GM19455 (cell line): Measurements from ENCODE around the gene NOXA1.

Experiments used
- ATAC-seq: cut with Tn5 transposase; IDR thresholded peaks from one replicate; pipeline ENCODE4 v1.9.1; 2021; ENCODE audit not compliant: unreplicated experiment

Gene NOXA1

GRCh38 chr9:137427454-137428310 lies 4.5 kb downstream of the NOXA1 start:
- no peak for ATAC-seq

- no peak for ATAC-seq
Measured at GRCh38 chr9:137428311-137428630, 5.1 kb downstream of the NOXA1 start.

- ATAC-seq = no peak
Measured at GRCh38 chr9:137428841-137429545, 5.8 kb downstream of the NOXA1 start.

- no peak for ATAC-seq
Measured at GRCh38 chr9:137429546-137429890, 6.3 kb downstream of the NOXA1 start.

GRCh38 chr9:137429974-137430722 lies 7.0 kb downstream of the NOXA1 start:
- ATAC-seq = no peak

GRCh38 chr9:137430723-137431415 lies 7.7 kb downstream of the NOXA1 start:
- ATAC-seq = no peak

- ATAC-seq = no peak
Measured at GRCh38 chr9:137431416-137431931, 8.3 kb downstream of the NOXA1 start.

GRCh38 chr9:137432687-137433348 lies 9.6 kb downstream of the NOXA1 start:
- ATAC-seq = no peak

GRCh38 chr9:137433349-137433915 lies 10.2 kb downstream of the NOXA1 start:
- no peak for ATAC-seq

- no peak for ATAC-seq
Measured at GRCh38 chr9:137433916-137434431, 10.8 kb downstream of the NOXA1 start.

GRCh38 chr9:137434498-137435380 lies 11.5 kb downstream of the NOXA1 start:
- no peak for ATAC-seq

GRCh38 chr9:137435381-137435891 lies 12.2 kb downstream of the NOXA1 start:
- ATAC-seq = no peak

- no peak for ATAC-seq
Measured at GRCh38 chr9:137435980-137436760, 13.0 kb downstream of the NOXA1 start.

GRCh38 chr9:137436761-137437600 lies 13.8 kb downstream of the NOXA1 start:
- ATAC-seq = no peak

- ATAC-seq = no peak
Measured at GRCh38 chr9:137437691-137438590, 14.7 kb downstream of the NOXA1 start.

GRCh38 chr9:137438591-137439157 lies 15.5 kb downstream of the NOXA1 start:
- no peak for ATAC-seq
